HCT116 (cell line): ENCODE measurements around the gene QRSL1. TPM values are rescaled to one million over a fixed set of nuclear protein-coding genes. Genes with fewer than 3 reads are reported as not detected.

Experiments used
- ATAC-seq: fragments of 200-7000 bp; cut with Tn5 transposase; 2 replicates; pipeline ENCODE4 v1.9.1; 2020; ENCODE audit warnings: mild to moderate bottlenecking, moderate library complexity
- BruUV-seq: library from RNA; stranded (reverse); fragments of 400-500 nt; replicated peaks from 2 replicates; lab custom pipeline; 2021; lab: Mats Ljungman, UMichigan
- CTCF ChIA-PET: fragments of 300-600 bp; sonication (Branson Sonifier 250); formaldehyde crosslinking; loops from one replicate; lab custom pipeline; 2021; ENCODE audit warnings: antibody characterized with exemption; lab: Charles Lee
- POLR2A ChIA-PET: fragments of 300-600, 350-600 bp; sonication (Branson Sonifier 250); formaldehyde crosslinking; loops from one replicate; lab custom pipeline; 2021; ENCODE audit warnings: antibody characterized with exemption; lab: Charles Lee
- RAD21 ChIA-PET, 2 experiments: fragments of 300-600 bp; sonication (Branson Sonifier 250); formaldehyde crosslinking; loops; one replicate each; lab custom pipeline; 2023; ENCODE audit warnings: low total read pairs in 2 of 2; ENCODE audit not compliant: uncharacterized antibody in 2 of 2, unreplicated experiment in 2 of 2, low non-redundant PET in 1 of 2; lab: Charles Lee
- DNase-seq: peaks from one replicate; pipeline ENCODE4 v3.0.0-alpha.2; 2010; ENCODE audit warnings: low read depth, low spot score
- H2AFZ ChIP-seq: fragments of 200-600 bp; shearing (Covaris generic), sonication (generic); 2 replicates; pipeline ENCODE4 v1.6.1; 2017; ENCODE audit warnings: low read depth, mixed run types, mixed read lengths, antibody characterized with exemption, low read length; ENCODE audit not compliant: poor library complexity, severe bottlenecking
- H3K27ac ChIP-seq: 2 replicates; pipeline ENCODE4 v1.5.1; 2012; ENCODE audit warnings: low read depth, low read length
- H3K27me3 ChIP-seq: fragments of 200-600 bp; sonication (generic); 2 replicates; pipeline ENCODE4 v1.6.1; 2016; ENCODE audit warnings: mixed run types, low read length, mixed read lengths; ENCODE audit not compliant: insufficient read depth
- H3K36me3 ChIP-seq, 2 experiments: fragments of 200-500 bp in 1 of 2; fragments of 200-600 bp in 1 of 2; sonication (Bioruptor generic) in 1 of 2; sonication (generic) in 1 of 2; 2 replicates each; pipeline versions ENCODE4 v1.5.1 to v1.6.1; 2014 to 2016; ENCODE audit warnings: low read length in 2 of 2, inconsistent platforms in 1 of 2, mixed read lengths in 1 of 2, mixed run types in 1 of 2; ENCODE audit not compliant: insufficient read depth in 2 of 2, control insufficient read depth in 1 of 2
- H3K4me1 ChIP-seq, 2 experiments: fragments of 200-600 bp in 1 of 2; sonication (generic) in 1 of 2; 2 replicates each; pipeline versions ENCODE4 v1.5.1 to v1.6.1; 2012 to 2017; ENCODE audit warnings: low read length in 2 of 2, inconsistent platforms in 1 of 2, mild to moderate bottlenecking in 1 of 2, mixed read lengths in 1 of 2, mixed run types in 1 of 2, moderate library complexity in 1 of 2; ENCODE audit not compliant: insufficient read depth in 2 of 2, control insufficient read depth in 1 of 2
- H3K4me2 ChIP-seq: fragments of 200-600 bp; sonication (generic); 2 replicates; pipeline ENCODE4 v1.6.1; 2017; ENCODE audit warnings: mixed run types, low read length, mixed read lengths
- H3K4me3 ChIP-seq, 2 experiments: fragments of 200-600 bp in 1 of 2; sonication (generic) in 1 of 2; replicated peaks in 1 of 2; 2 replicates each; pipeline ENCODE4 v1.5.1; 2011 to 2016; ENCODE audit warnings: low read length in 2 of 2, control low read depth in 1 of 2, low read depth in 1 of 2, mild to moderate bottlenecking in 1 of 2, mixed read lengths in 1 of 2, mixed run types in 1 of 2
- H3K79me2 ChIP-seq: fragments of 200-600 bp; sonication (generic); 2 replicates; pipeline ENCODE4 v1.6.1; 2017; ENCODE audit warnings: mild to moderate bottlenecking, mixed run types, low read length, moderate library complexity, mixed read lengths; ENCODE audit not compliant: insufficient read depth
- H3K9ac ChIP-seq: fragments of 200-600 bp; sonication (generic); 2 replicates; pipeline ENCODE4 v1.6.1; 2016; ENCODE audit warnings: low read length, mixed read lengths
- H3K9me2 ChIP-seq: fragments of 200-600 bp; sonication (generic), shearing (Covaris generic); 2 replicates; pipeline ENCODE4 v1.6.1; 2017; ENCODE audit warnings: mixed run types, mild to moderate bottlenecking, moderate library complexity; ENCODE audit not compliant: insufficient read depth
- H3K9me3 ChIP-seq, 2 experiments: fragments of 200-500 bp in 1 of 2; fragments of 200-600 bp in 1 of 2; sonication (Bioruptor generic) in 1 of 2; sonication (generic) in 1 of 2; 2 replicates each; pipeline ENCODE4 v1.6.1; 2014 to 2017; ENCODE audit warnings: low read length in 2 of 2, mixed read lengths in 2 of 2, inconsistent platforms in 1 of 2, low read depth in 1 of 2, mild to moderate bottlenecking in 1 of 2, mixed run types in 1 of 2, moderate library complexity in 1 of 2; ENCODE audit not compliant: control insufficient read depth in 1 of 2, insufficient read depth in 1 of 2
- H4K20me1 ChIP-seq: fragments of 200-600 bp; sonication (generic), shearing (Covaris generic); 2 replicates; pipeline ENCODE4 v1.6.1; 2017; ENCODE audit warnings: mixed run types, mild to moderate bottlenecking, moderate library complexity; ENCODE audit not compliant: insufficient read depth
- CEBPB ChIP-seq: IDR thresholded peaks from 2 replicates; pipeline ENCODE4 v1.6.1; 2012; ENCODE audit warnings: low read depth
- EZH2phosphoT487 ChIP-seq: fragments of 200-600 bp; IDR thresholded peaks from 2 replicates; pipeline ENCODE4 v1.6.1; 2018; ENCODE audit warnings: antibody characterized with exemption, borderline replicate concordance
- POLR2AphosphoS5 ChIP-seq: IDR thresholded peaks from 2 replicates; pipeline ENCODE4 v1.6.1; 2011; ENCODE audit warnings: mild to moderate bottlenecking, low read depth, low read length, moderate library complexity
- intact Hi-C: fragments of 100-400 bp; cut with micrococcal nuclease; formaldehyde crosslinking; loops from 2 replicates; pipeline ENCODE4 v1.10.0; 2022
- total RNA-seq: library from RNA; stranded (reverse); gene quantifications from one replicate; pipeline ENCODE4 v1.2.1, GENCODE V29; 2021; ENCODE audit not compliant: unreplicated experiment
- TF ChIP-seq, protein P1 (sequence below): IDR thresholded peaks from 2 replicates; pipeline ENCODE4 v1.6.1; 2012; ENCODE audit warnings: low read depth

QRSL1 gene
- total RNA-seq, 1 experiment from 2014 or later: 16.0 TPM

- TF ChIP-seq, protein P1, sequence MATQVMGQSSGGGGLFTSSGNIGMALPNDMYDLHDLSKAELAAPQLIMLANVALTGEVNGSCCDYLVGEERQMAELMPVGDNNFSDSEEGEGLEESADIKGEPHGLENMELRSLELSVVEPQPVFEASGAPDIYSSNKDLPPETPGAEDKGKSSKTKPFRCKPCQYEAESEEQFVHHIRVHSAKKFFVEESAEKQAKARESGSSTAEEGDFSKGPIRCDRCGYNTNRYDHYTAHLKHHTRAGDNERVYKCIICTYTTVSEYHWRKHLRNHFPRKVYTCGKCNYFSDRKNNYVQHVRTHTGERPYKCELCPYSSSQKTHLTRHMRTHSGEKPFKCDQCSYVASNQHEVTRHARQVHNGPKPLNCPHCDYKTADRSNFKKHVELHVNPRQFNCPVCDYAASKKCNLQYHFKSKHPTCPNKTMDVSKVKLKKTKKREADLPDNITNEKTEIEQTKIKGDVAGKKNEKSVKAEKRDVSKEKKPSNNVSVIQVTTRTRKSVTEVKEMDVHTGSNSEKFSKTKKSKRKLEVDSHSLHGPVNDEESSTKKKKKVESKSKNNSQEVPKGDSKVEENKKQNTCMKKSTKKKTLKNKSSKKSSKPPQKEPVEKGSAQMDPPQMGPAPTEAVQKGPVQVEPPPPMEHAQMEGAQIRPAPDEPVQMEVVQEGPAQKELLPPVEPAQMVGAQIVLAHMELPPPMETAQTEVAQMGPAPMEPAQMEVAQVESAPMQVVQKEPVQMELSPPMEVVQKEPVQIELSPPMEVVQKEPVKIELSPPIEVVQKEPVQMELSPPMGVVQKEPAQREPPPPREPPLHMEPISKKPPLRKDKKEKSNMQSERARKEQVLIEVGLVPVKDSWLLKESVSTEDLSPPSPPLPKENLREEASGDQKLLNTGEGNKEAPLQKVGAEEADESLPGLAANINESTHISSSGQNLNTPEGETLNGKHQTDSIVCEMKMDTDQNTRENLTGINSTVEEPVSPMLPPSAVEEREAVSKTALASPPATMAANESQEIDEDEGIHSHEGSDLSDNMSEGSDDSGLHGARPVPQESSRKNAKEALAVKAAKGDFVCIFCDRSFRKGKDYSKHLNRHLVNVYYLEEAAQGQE: no peak
- TF ChIP-seq POLR2AphosphoS5: no peak
- TF ChIP-seq, all 23 proteins: peak for 0
Measured at GRCh38 chr6:106643061-106643460, 13.7 kb downstream of the QRSL1 start (continued).

DNA sequence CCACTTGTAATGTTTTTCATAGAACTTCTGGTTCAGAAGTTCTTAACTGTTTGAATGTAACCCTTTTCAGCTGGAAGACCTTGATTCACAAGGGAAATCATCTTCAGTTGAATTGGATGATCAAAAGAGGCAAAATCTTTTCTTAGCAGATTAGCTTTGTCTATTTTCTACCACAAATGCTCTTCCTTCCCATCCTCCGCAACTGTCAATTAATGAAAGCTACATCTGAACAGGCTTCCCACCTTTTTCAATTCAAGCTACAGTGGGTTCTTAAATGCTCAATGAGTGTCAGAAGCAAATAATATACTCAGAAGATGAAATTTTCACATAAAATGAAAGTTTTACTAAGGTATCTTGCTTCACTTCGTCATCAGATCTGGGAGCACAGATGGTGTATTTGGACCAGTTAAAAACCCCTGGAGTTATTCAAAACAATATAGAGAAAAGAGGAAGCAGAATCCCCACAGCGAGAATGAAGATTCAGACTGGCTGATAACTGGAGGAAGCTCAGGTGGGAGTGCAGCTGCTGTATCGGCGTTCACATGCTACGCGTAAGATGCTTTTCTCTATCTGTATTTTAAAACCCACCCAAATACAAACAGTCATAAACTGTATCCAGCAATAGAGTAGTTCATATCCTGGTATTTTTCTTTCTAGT, 19.4 kb downstream of the QRSL1 start:
- ChIA-PET RAD21 (no interaction called here), CTCF (no interaction called here), POLR2A (no interaction called here)
- H3K9ac ChIP-seq: no peak overlapping the region
- H3K4me3 ChIP-seq: no peak overlapping the region
- no peaks in the 10 kb centered on the region for H4K20me1 ChIP-seq
- H3K9me3 ChIP-seq: no peaks in the 10 kb centered on the region
- no peak overlapping the region for H2AFZ ChIP-seq
- H3K36me3 ChIP-seq: peaks cover 7 to 21% of the 10 kb centered on the region in 2 experiments; a peak in 3 of 4 replicates
- H3K79me2 ChIP-seq: no peaks in the 10 kb centered on the region
- H3K4me2 ChIP-seq: no peak overlapping the region
- intact Hi-C loops: no loop called here
- H3K9me2 ChIP-seq: no peaks in the 10 kb centered on the region
- ATAC-seq (no peak), DNase-seq (no peak)
- no peak overlapping the region for H3K27ac ChIP-seq
- TF ChIP-seq EZH2phosphoT487: no peak
- no peak for TF ChIP-seq POLR2AphosphoS5
- no peak for TF ChIP-seq CEBPB
- H3K4me1 ChIP-seq: no peaks in the 10 kb centered on the region
- no TSS peak for BruUV-seq
- no peaks in the 10 kb centered on the region for H3K27me3 ChIP-seq
